Stomach smooth muscle (tissue), 2 donors: ENCODE results near the gene ZNF214.
"Not testable (repeated sequence)": the region's sequence is repeated elsewhere in the genome, so short reads cannot be mapped to it uniquely, and the experiment has no call there.

Experiments used
- H3K27ac ChIP-seq: one replicate; pipeline ENCODE4 v1.7.0; 2013; ENCODE audit warnings: mild to moderate bottlenecking, low read length, inconsistent platforms
- H3K27me3 ChIP-seq, 2 donors: one replicate each; pipeline ENCODE4 v1.7.0; 2013; ENCODE audit warnings: low read length in 2 of 2; ENCODE audit not compliant: insufficient read depth in 2 of 2, control insufficient read depth in 1 of 2
- H3K36me3 ChIP-seq, 2 donors: one replicate each; pipeline ENCODE4 v1.7.0; 2013; ENCODE audit warnings: low read length in 2 of 2; ENCODE audit not compliant: control insufficient read depth in 2 of 2, insufficient read depth in 2 of 2
- H3K4me1 ChIP-seq: one replicate; pipeline ENCODE4 v1.7.0; 2013; ENCODE audit warnings: low read length; ENCODE audit not compliant: control insufficient read depth, insufficient read depth
- H3K4me3 ChIP-seq, 2 donors: one replicate each; pipeline ENCODE4 v1.7.0; 2013; ENCODE audit warnings: low read length in 2 of 2
- H3K9ac ChIP-seq, 2 donors: one replicate each; pipeline ENCODE4 v1.7.0; 2013; ENCODE audit warnings: low read length in 2 of 2, mild to moderate bottlenecking in 1 of 2
- H3K9me3 ChIP-seq, 2 donors: one replicate each; pipeline ENCODE4 v1.7.0; 2013; ENCODE audit warnings: low read length in 2 of 2; ENCODE audit not compliant: control insufficient read depth in 2 of 2
- donor health status: healthy.
- donor health status: Pancreatic carcinoma.

ZNF214 gene

GRCh38 chr11:6988506-6988905 lies 31.6 kb downstream of the ZNF214 start:
- Histone ChIP-seq H3K9me3 (no peaks in the 10 kb centered on the region), H3K9ac (no peak overlapping the region), H3K27me3 (no peaks in the 10 kb centered on the region), H3K4me3 (no peak overlapping the region), H3K27ac (no peak overlapping the region), H3K4me1 (no peaks in the 10 kb centered on the region), H3K36me3 (no peaks in the 10 kb centered on the region)

- H3K27ac ChIP-seq = no peak overlapping the region
Measured at GRCh38 chr11:6986487-6986886, 33.7 kb downstream of the ZNF214 start.

GRCh38 chr11:6979365-6979764 lies 40.8 kb downstream of the ZNF214 start:
- Histone ChIP-seq H3K36me3 (no peaks in the 10 kb centered on the region), H3K9me3 (no peaks in the 10 kb centered on the region), H3K27me3 (no peaks in the 10 kb centered on the region), H3K9ac (no peak overlapping the region), H3K4me1 (no peaks in the 10 kb centered on the region), H3K4me3 (no peak overlapping the region), H3K27ac (no peak overlapping the region)

More at GRCh38 chr11:6986487-6986886, 33.7 kb downstream of the ZNF214 start:
- Histone ChIP-seq H3K36me3 (no peaks in the 10 kb centered on the region), H3K4me1 (no peaks in the 10 kb centered on the region), H3K27me3 (no peaks in the 10 kb centered on the region), H3K9me3 (no peaks in the 10 kb centered on the region), H3K4me3 (no peak overlapping the region), H3K9ac (no peak overlapping the region)

GRCh38 chr11:6969854-6970253 lies 50.3 kb downstream of the ZNF214 start:
- not testable (repeated sequence) for H3K9ac ChIP-seq

GRCh38 chr11:6968816-6969215 lies 51.3 kb downstream of the ZNF214 start:
- no peak overlapping the region for H3K9ac ChIP-seq

More at GRCh38 chr11:6969854-6970253, 50.3 kb downstream of the ZNF214 start:
- not testable (repeated sequence) for H3K4me1 ChIP-seq, H3K9me3 ChIP-seq, H3K27ac ChIP-seq, H3K36me3 ChIP-seq, H3K27me3 ChIP-seq, H3K4me3 ChIP-seq

GRCh38 chr11:6962673-6963072 lies 57.5 kb downstream of the ZNF214 start:
- no peak overlapping the region for H3K27ac ChIP-seq
- H3K9ac ChIP-seq = no peak overlapping the region
- no peaks in the 10 kb centered on the region for H3K27me3 ChIP-seq
- no peaks in the 10 kb centered on the region for H3K4me1 ChIP-seq
- no peaks in the 10 kb centered on the region for H3K36me3 ChIP-seq
- no peak overlapping the region for H3K4me3 ChIP-seq
- H3K9me3 ChIP-seq = no peaks in the 10 kb centered on the region

More at GRCh38 chr11:6968816-6969215, 51.3 kb downstream of the ZNF214 start:
- Histone ChIP-seq H3K36me3 (no peaks in the 10 kb centered on the region), H3K4me3 (no peak overlapping the region), H3K27me3 (no peaks in the 10 kb centered on the region), H3K27ac (no peak overlapping the region), H3K4me1 (no peaks in the 10 kb centered on the region), H3K9me3 (no peaks in the 10 kb centered on the region)

GRCh38 chr11:6962141-6962540 lies 58.0 kb downstream of the ZNF214 start:
- no peaks in the 10 kb centered on the region for H3K9me3 ChIP-seq
- no peak overlapping the region for H3K4me3 ChIP-seq
- no peaks in the 10 kb centered on the region for H3K36me3 ChIP-seq
- H3K9ac ChIP-seq = no peak overlapping the region
- no peak overlapping the region for H3K27ac ChIP-seq
- H3K4me1 ChIP-seq = no peaks in the 10 kb centered on the region
- H3K27me3 ChIP-seq = no peaks in the 10 kb centered on the region

GRCh38 chr11:6954248-6954647 lies 65.9 kb downstream of the ZNF214 start:
- not testable (repeated sequence) for H3K9ac ChIP-seq, H3K9me3 ChIP-seq, H3K27ac ChIP-seq, H3K36me3 ChIP-seq, H3K4me1 ChIP-seq, H3K27me3 ChIP-seq, H3K4me3 ChIP-seq
